Type B pancreatic cell (in vitro differentiated cells): Measurements from ENCODE around the gene KRTAP9-2. TPM values are rescaled to one million over a fixed set of nuclear protein-coding genes. Genes with fewer than 3 reads are reported as not detected.
"Not testable (repeated sequence)": the region's sequence is repeated elsewhere in the genome, so short reads cannot be mapped to it uniquely, and the experiment has no call there.

Source experiments
- DNase-seq: peaks from one replicate; pipeline ENCODE4 v3.0.0; 2021; ENCODE audit warnings: mixed read lengths; ENCODE audit not compliant: unreplicated experiment; ENCODE audit errors: extremely low spot score
- H3K27ac Mint-ChIP-seq: 2 replicates; pipeline ENCODE4 v1.8.0; 2021; ENCODE audit warnings: mild to moderate bottlenecking, mixed read lengths
- H3K27me3 Mint-ChIP-seq: 2 replicates; pipeline ENCODE4 v1.8.0; 2021; ENCODE audit warnings: mixed read lengths
- H3K36me3 Mint-ChIP-seq: 2 replicates; pipeline ENCODE4 v1.8.0; 2021; ENCODE audit warnings: mixed read lengths
- H3K4me1 Mint-ChIP-seq: one replicate; pipeline ENCODE4 v1.8.0; 2021; ENCODE audit warnings: mixed read lengths; ENCODE audit not compliant: unreplicated experiment
- H3K4me3 Mint-ChIP-seq: 2 replicates; pipeline ENCODE4 v1.8.0; 2021; ENCODE audit warnings: mild to moderate bottlenecking, mixed read lengths
- H3K9me3 Mint-ChIP-seq: 2 replicates; pipeline ENCODE4 v1.8.0; 2021; ENCODE audit warnings: mixed read lengths
- CTCF ChIP-seq: fragments of 200-600 bp; sonication (generic); conservative IDR thresholded peaks from 2 replicates; pipeline ENCODE4 v1.5.0; 2021; ENCODE audit warnings: antibody characterized with exemption, mild to moderate bottlenecking
- total RNA-seq: library from RNA; stranded (reverse); gene quantifications from 2 replicates; pipeline ENCODE4 v1.2.1, GENCODE V29; 2021; ENCODE audit warnings: low replicate concordance

The KRTAP9-2 gene
- total RNA-seq, 1 donor from 2014 or later: not detected

- H3K36me3 Mint-ChIP-seq: no peaks in the 10 kb centered on the region
- DNase-seq: no peak
- no peak overlapping the region for H3K27ac Mint-ChIP-seq
- H3K9me3 Mint-ChIP-seq: peaks cover 5% of the 10 kb centered on the region
- H3K27me3 Mint-ChIP-seq: peaks cover 15% of the 10 kb centered on the region
- H3K4me1 Mint-ChIP-seq: no peaks in the 10 kb centered on the region
- no peak for TF ChIP-seq CTCF
- no peak overlapping the region for H3K4me3 Mint-ChIP-seq
These were observed 397 bp upstream of the KRTAP9-2 start for GRCh38 chr17:41226051-41226450.

- H3K4me1 Mint-ChIP-seq: no peaks in the 10 kb centered on the region
- H3K27ac Mint-ChIP-seq: no peak overlapping the region
- DNase-seq: no peak
- no peak overlapping the region for H3K4me3 Mint-ChIP-seq
- no peaks in the 10 kb centered on the region for H3K36me3 Mint-ChIP-seq
- no peak for TF ChIP-seq CTCF
- peaks cover 5% of the 10 kb centered on the region for H3K9me3 Mint-ChIP-seq
- peaks cover 27% of the 10 kb centered on the region for H3K27me3 Mint-ChIP-seq
These were observed 3.6 kb downstream of the KRTAP9-2 start for GRCh38 chr17:41230094-41230493.

- Mint-ChIP-seq H3K36me3 (no peaks in the 10 kb centered on the region), H3K9me3 (peaks cover 9% of the 10 kb centered on the region), H3K27ac (no peak overlapping the region), H3K4me1 (no peaks in the 10 kb centered on the region), H3K27me3 (peaks cover 32% of the 10 kb centered on the region), H3K4me3 (no peak overlapping the region)
- TF ChIP-seq CTCF: no peak
- DNase-seq: no peak
These were observed 5.3 kb downstream of the KRTAP9-2 start for GRCh38 chr17:41231731-41232130.

GRCh38 chr17:41232399-41233105 lies 6.1 kb downstream of the KRTAP9-2 start, which contains the start of gene KRTAP9-3:
Gene KRTAP9-3, plus strand, starts transcription at chr17:41232449. Its CDS starts 53 bp downstream, at chr17:41232502.
- H3K4me1 Mint-ChIP-seq, H3K9me3 Mint-ChIP-seq, H3K27ac Mint-ChIP-seq, DNase-seq, H3K4me3 Mint-ChIP-seq, H3K36me3 Mint-ChIP-seq: not testable (repeated sequence)
- peaks cover 32% of the 10 kb centered on the region for H3K27me3 Mint-ChIP-seq

- not testable (repeated sequence) for DNase-seq, H3K4me3 Mint-ChIP-seq, H3K36me3 Mint-ChIP-seq, H3K4me1 Mint-ChIP-seq, H3K27ac Mint-ChIP-seq, H3K9me3 Mint-ChIP-seq
- peaks cover 22% of the 10 kb centered on the region for H3K27me3 Mint-ChIP-seq
These were observed 10.7 kb downstream of the KRTAP9-2 start for GRCh38 chr17:41237116-41237515.

GRCh38 chr17:41237949-41238437 lies 11.5 kb downstream of the KRTAP9-2 start, which contains the start of gene KRTAP9-8:
Gene KRTAP9-8, plus strand, starts transcription at chr17:41237999. Its CDS starts 53 bp downstream, at chr17:41238052.
- not testable (repeated sequence) for DNase-seq, H3K27ac Mint-ChIP-seq, H3K9me3 Mint-ChIP-seq, H3K4me1 Mint-ChIP-seq, H3K4me3 Mint-ChIP-seq, H3K36me3 Mint-ChIP-seq
- peaks cover 19% of the 10 kb centered on the region for H3K27me3 Mint-ChIP-seq

GRCh38 chr17:41246995-41247787 lies 20.7 kb downstream of the KRTAP9-2 start:
- Mint-ChIP-seq H3K27ac (peak overlapping the region; percentile 69), H3K27me3 (peaks cover 28% of the 10 kb centered on the region)
- not testable (repeated sequence) for H3K4me3 Mint-ChIP-seq

GRCh38 chr17:41249637-41250240 lies 23.3 kb downstream of the KRTAP9-2 start, which contains the start of gene KRTAP9-4:
Gene KRTAP9-4, plus strand, starts transcription at chr17:41249687. Its CDS starts 34 bp downstream, at chr17:41249721.
- not testable (repeated sequence) for DNase-seq, H3K9me3 Mint-ChIP-seq, H3K36me3 Mint-ChIP-seq, H3K4me1 Mint-ChIP-seq, H3K4me3 Mint-ChIP-seq, H3K27ac Mint-ChIP-seq
- peaks cover 37% of the 10 kb centered on the region for H3K27me3 Mint-ChIP-seq

More at GRCh38 chr17:41246995-41247787, 20.7 kb downstream of the KRTAP9-2 start:
- not testable (repeated sequence) for H3K9me3 Mint-ChIP-seq, DNase-seq, H3K36me3 Mint-ChIP-seq, H3K4me1 Mint-ChIP-seq
